Measurements from ENCODE around the gene EPHB2.

DNA sequence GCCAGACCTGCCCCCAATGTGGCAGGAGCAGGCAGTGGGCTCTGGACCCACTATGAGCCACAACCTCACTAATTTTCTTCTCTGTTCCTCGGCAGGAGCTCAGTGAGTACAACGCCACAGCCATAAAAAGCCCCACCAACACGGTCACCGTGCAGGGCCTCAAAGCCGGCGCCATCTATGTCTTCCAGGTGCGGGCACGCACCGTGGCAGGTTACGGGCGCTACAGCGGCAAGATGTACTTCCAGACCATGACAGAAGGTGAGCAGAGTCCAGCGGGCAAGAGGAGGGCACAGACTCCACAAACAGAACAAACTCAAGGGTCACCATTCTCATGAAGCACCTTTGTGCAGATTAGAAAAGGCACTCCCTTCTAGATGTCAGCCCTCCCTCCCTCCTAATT lies 182.2 kb downstream of the EPHB2 start:
- TF ChIP-seq ETV6 (CRISPR knock-in tag; IDR thresholded peaks at IDR 0.05) (no peak), CTCF (IDR thresholded peaks at IDR 0.05) (no peak), KAT7 (CRISPR knock-in tag; IDR thresholded peaks at IDR 0.05; ENCODE audit: borderline replicate concordance) (no peak), NR1H2 (CRISPR knock-in tag; IDR thresholded peaks at IDR 0.05) (no peak), NR2C2 (CRISPR knock-in tag; IDR thresholded peaks at IDR 0.05) (no peak), CREB1 (CRISPR knock-in tag; IDR thresholded peaks at IDR 0.05) (no peak), MAX (CRISPR knock-in tag; IDR thresholded peaks at IDR 0.05) (no peak), TEAD4 (CRISPR knock-in tag; IDR thresholded peaks at IDR 0.05) (no peak)
- TF ChIP-seq, protein P1, sequence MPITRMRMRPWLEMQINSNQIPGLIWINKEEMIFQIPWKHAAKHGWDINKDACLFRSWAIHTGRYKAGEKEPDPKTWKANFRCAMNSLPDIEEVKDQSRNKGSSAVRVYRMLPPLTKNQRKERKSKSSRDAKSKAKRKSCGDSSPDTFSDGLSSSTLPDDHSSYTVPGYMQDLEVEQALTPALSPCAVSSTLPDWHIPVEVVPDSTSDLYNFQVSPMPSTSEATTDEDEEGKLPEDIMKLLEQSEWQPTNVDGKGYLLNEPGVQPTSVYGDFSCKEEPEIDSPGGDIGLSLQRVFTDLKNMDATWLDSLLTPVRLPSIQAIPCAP (CRISPR knock-in tag; IDR thresholded peaks at IDR 0.05): no peak
- TF ChIP-seq, protein P2, sequence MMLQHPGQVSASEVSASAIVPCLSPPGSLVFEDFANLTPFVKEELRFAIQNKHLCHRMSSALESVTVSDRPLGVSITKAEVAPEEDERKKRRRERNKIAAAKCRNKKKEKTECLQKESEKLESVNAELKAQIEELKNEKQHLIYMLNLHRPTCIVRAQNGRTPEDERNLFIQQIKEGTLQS (CRISPR knock-in tag; conservative IDR thresholded peaks at IDR 0.05): no peak
- TF ChIP-seq, protein P3, sequence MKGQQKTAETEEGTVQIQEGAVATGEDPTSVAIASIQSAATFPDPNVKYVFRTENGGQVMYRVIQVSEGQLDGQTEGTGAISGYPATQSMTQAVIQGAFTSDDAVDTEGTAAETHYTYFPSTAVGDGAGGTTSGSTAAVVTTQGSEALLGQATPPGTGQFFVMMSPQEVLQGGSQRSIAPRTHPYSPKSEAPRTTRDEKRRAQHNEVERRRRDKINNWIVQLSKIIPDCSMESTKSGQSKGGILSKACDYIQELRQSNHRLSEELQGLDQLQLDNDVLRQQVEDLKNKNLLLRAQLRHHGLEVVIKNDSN (CRISPR knock-in tag; IDR thresholded peaks at IDR 0.05): no peak
- TF ChIP-seq, protein P4, sequence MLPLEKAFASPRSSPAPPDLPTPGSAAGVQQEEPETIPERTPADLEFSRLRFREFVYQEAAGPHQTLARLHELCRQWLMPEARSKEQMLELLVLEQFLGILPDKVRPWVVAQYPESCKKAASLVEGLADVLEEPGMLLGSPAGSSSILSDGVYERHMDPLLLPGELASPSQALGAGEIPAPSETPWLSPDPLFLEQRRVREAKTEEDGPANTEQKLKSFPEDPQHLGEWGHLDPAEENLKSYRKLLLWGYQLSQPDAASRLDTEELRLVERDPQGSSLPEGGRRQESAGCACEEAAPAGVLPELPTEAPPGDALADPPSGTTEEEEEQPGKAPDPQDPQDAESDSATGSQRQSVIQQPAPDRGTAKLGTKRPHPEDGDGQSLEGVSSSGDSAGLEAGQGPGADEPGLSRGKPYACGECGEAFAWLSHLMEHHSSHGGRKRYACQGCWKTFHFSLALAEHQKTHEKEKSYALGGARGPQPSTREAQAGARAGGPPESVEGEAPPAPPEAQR (CRISPR knock-in tag; IDR thresholded peaks at IDR 0.05): no peak
- TF ChIP-seq, protein P5, sequence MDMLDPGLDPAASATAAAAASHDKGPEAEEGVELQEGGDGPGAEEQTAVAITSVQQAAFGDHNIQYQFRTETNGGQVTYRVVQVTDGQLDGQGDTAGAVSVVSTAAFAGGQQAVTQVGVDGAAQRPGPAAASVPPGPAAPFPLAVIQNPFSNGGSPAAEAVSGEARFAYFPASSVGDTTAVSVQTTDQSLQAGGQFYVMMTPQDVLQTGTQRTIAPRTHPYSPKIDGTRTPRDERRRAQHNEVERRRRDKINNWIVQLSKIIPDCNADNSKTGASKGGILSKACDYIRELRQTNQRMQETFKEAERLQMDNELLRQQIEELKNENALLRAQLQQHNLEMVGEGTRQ (CRISPR knock-in tag; IDR thresholded peaks at IDR 0.05): no peak
- TF ChIP-seq, protein P6, sequence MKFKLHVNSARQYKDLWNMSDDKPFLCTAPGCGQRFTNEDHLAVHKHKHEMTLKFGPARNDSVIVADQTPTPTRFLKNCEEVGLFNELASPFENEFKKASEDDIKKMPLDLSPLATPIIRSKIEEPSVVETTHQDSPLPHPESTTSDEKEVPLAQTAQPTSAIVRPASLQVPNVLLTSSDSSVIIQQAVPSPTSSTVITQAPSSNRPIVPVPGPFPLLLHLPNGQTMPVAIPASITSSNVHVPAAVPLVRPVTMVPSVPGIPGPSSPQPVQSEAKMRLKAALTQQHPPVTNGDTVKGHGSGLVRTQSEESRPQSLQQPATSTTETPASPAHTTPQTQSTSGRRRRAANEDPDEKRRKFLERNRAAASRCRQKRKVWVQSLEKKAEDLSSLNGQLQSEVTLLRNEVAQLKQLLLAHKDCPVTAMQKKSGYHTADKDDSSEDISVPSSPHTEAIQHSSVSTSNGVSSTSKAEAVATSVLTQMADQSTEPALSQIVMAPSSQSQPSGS (CRISPR knock-in tag; IDR thresholded peaks at IDR 0.05; ENCODE audit: borderline replicate concordance, low read depth): no peak
